GM21381 (cell line): ENCODE results near the gene GRAMD4.

Experiments used
- ATAC-seq: cut with Tn5 transposase; IDR thresholded peaks from one replicate; pipeline ENCODE4 v1.9.1; 2021; ENCODE audit warnings: mild to moderate bottlenecking, moderate library complexity; ENCODE audit not compliant: unreplicated experiment

GRAMD4 gene

DNA sequence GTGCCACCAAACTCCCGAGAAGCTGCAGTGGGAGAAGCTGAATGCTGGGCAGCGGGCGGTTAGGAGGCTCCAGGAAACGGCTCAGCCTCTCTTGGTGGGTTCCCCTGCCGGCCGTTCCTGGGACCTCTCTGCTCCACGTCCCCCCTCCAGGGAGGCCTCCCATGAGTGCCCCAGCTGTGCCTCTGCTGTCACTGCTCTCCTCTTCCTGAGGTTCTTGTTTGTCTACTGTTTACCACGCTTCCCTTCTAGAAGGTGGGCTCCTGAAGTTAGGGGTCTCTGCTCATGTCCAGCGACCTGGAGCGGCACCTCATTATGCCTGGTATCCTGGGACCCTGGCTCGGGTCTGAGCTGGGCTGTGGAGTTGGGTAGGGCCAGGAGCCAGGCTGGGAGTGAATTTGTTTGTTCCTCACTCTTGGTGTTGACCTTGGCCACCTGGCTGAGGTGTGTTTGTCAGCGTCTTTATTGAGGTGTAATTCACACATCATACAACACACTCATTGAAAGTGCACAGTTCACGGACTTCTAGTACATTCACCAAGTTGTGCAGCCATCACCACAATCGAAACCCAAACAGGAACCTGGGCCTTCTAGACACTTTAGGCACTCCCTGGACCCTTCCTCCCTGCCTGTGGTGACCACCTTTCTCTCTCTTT, 37.8 kb upstream of the GRAMD4 start:
- ATAC-seq: no peak

DNA sequence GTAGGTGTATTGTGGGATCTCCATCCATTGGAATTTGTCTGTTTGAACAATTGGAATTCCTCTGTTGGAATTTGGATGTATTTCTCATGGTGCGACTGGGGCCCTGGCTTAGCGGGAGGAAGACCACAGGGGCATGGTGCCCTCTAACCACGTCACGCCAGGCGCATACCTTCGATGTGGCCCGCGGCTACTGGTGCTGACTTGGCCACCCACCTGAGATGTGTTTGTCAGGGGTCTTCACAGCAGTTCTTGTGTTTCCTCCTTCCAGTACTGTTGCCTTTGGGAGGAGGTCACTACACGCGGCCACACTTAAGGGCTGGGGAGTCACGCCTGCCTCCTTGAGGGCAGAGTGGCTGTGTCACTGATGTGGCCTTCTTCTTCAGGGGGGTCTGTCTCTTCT, 36.6 kb upstream of the GRAMD4 start:
- ATAC-seq: no peak

DNA sequence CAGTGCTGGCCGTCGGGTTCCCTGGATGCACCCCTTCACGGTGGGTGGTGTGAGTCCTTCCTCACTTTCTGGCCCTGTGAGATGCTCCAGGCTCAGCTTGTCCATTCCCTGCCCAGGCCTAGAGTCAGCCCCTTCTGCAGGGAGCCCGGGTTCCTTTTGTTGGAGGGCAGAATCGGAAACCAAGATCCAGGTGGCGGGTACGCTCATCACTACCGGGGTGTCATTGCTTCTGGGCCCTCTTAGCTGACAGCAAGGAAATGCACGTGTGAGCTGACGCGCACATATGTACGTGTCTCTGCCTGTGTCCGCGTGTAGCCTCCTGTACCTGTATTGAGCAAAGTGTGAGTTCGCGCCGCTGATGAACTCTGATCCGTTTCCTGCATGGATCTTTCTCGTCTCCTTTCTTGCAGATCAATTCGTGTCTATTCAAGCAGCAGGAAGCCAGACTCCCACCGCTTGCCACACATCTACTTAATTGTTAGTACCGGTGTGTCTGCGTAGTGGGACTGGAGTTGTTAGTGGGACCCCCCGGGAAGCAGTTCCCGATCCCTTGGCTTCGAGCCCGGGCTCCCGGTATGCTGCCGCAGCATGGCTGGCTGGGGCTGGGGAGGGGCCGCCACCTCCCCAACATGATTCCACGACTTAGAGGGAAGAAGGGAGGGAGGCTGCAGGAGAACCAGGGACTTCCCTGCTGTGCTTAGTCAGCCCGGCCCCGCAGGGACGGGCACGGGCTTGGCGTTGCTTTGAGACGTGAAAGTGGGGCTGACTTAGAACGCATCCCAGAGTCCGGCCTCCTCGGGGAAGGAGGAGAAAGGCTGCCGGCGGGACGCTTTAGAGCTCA, 35.9 kb upstream of the GRAMD4 start:
- ATAC-seq: no peak

DNA sequence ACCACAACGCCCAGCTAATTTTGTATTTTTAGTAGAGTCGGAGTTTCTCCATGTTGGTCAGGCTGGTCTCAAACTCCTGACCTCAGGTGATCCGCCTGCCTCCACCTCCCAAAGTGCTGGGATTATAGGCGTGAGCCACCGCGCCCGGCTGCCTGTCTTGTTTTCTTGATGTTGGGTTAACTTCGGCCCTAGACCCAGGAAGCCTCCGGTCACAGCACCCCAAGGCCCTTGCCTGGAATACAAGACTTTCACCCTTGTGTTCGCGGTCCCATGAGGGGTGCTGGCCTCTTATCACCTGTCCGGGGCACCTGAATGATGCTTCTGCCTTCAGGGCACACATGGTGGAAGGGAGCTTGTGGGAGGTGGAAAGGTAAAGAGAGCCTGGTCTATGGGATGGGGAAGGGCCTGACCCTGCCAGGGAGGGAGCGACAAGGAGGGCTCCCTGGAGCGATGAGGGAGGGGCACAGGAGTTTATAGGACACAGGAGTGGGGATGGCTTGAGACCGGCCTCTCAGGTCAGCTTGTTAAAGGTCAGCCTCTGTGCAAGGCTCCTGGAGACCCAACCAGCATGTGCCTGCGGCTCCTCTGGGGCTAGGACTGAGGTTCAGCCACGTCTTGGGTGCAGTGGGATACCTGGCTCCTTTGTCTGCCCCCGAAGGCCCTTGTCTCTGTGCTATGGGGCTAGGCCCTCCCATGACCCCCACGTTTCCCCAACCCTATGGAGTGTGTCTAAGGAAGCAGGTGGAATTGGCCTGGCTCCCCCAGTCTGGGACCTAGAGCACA, 34.7 kb upstream of the GRAMD4 start:
- ATAC-seq: no peak

DNA sequence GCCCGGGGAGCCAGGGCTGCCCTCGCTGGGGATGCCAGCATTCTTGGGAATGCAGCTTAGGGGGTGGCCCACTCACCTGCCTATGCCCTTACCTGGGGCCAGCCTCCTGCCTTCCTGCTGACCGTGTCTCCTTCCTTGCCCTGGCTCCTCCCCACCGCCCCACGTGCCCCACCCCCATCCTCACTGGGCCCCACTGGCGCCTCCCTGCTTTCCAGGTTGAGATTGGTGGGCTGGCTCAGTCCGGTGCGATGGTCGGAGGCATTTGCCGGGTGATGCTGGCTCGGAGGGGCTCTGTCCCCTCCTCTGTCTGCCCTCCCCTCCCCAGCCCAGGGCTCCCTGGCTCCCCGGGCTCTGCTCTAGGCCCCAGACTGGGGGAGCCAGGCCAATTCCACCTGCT, 34.1 kb upstream of the GRAMD4 start:
- no peak for ATAC-seq

DNA sequence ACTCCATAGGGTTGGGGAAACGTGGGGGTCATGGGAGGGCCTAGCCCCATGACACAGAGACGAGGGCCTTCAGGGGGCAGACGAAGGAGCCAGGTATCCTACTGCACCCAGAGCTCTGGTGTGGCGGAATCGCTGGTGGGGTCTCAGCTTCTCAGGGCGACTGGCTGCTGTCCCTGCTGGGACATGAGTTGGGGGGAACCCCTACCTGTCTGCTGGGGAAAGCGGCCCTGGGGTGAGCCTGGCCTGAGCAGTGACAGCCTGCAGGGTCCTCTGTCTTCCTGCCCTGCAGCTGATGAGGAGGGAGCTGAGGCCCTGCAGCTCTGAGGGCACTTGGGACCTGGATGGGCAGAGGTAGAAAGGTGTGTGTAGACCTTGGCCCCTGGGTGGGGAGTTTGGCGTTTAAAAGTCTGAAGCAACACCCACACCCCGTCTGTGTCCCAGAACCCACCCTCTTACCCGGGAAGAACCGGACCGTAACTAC, 33.6 kb upstream of the GRAMD4 start:
- no peak for ATAC-seq

DNA sequence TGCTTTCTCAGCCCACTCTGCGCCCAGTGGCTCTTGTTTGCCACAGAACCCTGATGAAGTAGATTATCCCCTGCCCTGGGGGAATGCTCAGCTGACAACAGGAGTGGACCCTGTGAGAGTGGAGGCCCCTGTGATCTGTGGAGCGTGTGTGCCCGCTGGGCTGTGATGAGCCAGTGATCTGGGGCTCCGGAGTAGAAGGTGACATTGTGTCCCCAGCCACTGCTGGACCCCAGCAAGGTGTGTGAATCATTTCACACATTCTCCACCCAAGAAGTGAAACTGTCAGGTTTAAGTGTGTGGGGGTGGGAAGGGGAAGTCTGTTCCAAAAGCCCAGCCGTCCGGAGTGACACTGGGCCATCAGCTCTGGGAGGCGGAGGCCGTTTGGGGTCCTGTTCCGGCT, 33.1 kb upstream of the GRAMD4 start:
- ATAC-seq: peak; percentile 40

DNA sequence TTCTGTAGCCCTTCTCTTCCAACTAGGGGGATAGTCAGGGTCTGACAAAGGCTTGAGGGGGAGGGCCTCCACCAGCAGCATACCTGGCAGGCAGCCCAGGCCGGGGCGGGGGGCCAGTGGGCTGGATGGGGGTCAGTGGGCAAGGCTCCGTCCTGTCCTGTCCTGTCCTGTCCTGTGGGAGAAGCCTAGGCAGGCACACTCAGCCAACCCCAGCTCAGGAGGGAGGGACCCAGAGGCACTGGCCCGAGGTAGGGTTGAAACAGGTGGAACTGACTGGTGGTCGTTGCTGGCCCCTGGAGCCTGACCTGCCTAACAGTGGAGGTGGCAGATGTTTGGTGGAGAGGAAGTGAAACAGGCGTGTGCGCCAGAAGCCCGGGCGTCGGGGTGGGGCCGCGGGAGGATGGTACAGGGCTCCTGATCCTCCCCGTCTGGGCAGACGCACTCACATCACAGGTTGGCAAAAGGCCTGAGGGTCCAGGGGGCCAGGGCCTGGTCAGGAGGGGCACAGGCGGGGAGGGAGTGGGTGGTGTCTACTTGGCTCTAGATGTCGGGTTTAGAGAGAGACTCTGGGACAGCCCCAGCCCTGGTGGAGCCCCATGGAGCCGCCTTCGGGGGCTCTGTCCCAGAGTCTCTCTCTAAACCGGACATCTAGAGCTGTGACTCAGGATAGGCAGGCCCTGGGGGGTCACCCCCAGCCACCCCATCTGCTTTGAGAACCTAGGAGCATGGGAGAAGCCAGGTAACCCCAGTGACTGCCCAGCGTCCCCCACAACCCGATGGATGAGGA, 32.5 kb upstream of the GRAMD4 start:
- peak; percentile 54 for ATAC-seq

DNA sequence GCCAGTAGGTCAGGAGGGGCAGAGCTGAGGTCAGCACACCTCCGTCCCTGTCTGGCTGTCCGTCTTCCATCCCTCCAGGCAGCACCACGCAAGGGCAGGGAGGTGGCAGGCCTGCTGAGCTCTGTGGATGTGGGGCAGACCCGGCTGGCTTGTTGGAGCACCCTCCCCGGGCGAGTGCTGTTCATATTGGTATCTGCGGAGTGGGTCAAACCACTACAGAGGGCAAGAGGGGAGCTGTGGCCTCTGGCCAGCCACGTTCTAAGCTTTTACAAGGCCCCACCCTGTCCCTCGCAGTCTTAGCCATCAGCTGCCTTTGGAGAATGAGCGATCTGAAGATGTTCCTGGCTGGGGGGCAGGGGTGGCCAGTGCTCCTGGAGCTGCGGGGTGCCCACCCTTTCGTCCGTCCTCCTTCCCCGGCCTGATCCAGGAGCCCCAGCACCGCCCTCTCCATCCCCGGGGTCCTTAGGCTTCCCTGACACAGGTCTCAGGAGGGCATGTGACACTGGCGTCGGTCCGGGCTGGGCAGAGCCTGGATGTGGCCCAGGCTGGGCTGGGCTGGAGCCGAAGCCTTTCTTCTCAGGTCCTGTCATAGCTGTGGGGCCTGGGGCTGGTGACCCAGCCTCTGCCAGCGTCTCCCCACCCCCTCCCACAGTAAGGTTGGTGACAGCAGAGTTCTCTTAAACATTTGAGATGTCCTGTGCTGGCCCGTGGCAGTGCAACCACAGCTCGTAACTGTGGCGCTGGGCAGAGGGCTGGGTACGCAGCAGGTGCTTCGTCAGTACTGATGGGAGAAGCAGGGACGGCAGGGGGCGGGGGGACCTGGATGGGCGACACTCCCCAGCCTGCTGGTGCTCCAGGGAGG, 31.7 kb upstream of the GRAMD4 start:
- no peak for ATAC-seq

DNA sequence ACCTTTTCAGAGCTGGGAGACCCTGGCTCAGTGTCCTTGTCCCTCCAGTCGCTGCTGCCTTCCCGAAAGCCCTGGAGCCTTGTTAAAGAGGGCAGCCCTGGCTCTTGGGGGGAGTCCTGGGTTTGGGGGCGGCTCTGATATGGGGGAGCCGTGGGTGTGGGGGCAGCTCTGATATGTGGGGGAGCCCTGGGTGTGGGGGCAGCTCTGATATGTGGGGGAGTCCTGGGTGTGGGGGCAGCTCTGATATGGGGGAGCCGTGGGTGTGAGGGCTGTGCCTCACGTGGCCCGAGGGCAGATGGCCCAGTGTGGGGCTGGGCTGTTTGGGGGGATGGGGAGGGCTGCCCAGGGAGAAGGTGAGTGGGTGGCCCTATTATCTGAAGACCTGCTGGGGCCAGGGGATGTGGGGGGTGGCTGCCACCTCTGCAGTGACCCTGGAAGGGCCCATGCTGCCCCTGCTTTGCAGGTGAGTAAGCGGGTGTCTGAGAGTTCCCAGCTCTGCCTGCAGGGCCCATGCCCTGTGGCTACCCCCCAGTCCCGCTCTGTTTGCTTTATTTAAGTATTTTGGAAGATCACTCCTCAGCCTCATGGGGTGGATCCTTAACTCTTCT, 30.9 kb upstream of the GRAMD4 start:
- no peak for ATAC-seq

DNA sequence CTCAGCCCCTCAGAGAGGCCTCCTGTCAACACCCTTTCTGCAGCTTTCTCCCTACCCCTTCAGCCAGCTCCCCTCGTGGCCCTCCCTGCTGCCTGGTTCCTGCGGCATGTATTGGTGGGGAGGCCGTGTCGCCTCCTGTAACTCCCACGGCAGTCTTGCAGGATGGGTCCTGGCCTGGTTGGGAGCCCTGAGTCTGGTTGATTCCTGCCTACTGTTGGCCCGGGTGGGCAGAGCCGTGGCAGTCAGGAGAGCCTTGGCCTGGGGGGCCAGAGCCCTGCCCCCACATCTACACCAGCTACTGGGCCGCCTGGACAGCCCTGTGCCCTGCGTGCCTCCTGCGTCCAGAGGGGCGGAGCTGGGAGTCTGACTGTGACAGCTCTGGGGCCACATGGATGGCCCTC, 30.3 kb upstream of the GRAMD4 start:
- ATAC-seq: no peak

DNA sequence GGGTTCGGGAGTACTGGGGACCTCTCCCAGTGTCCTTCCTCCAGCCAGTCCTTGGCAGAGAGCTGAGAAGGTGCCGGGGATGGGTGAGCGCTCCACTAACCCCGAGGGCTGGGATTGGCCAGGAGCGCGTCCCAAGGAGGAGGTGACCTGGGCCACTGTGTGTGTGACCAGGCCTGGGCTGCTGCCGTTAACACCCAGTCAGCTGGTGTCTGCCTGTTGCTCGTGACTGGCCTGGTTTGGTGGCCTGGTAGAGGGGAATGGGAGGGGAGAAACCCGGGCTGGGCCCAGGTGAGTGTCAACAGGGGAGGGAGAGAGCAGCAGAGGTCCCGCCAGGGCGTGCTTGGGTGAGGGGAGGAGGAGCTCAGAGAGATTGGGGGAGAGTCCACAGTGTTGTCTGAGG, 29.9 kb upstream of the GRAMD4 start:
- no peak for ATAC-seq

DNA sequence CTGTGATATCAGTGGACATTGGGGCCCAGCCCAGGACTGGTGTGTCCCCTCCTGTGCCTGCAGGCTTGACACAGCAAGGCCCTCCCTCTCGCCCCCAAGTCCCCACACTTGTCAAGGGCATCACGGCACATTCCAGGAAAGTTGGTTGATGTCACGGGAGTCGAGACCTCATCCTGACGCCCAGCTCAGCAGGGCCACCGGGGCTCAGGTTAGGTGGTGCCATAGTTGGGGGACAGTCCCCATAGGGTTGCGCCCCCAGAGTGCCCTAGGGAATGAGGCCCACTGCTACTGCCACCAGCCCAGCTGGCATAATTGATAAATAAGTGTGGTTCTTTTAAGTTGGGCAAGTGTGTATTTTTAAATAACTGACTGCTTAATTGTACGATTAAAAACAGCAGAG, 28.3 kb upstream of the GRAMD4 start:
- ATAC-seq: no peak

DNA sequence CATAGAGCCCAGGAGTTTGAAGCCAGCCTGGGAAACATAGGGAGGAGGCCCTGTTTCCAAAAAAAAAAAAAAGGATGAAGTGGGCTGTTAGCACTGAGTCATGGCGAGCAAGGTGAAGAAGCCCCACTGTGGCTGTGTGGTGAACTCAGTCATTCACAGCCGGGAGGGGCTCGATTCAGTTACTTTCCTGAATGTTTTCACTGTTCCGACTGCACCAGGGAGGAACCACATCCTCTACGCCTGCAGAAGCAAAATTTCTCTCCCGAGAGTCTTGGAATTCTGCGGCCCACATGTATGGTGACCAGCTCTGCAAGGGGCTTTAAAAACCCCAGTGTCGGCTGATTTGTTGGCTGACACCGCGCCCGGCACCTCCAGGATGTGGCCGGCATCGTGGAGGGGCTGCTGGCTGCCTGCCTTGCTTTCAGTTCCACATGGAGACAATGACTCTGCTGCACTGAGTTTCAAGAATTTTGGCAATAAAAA, 27.8 kb upstream of the GRAMD4 start:
- peak; percentile 49 for ATAC-seq

DNA sequence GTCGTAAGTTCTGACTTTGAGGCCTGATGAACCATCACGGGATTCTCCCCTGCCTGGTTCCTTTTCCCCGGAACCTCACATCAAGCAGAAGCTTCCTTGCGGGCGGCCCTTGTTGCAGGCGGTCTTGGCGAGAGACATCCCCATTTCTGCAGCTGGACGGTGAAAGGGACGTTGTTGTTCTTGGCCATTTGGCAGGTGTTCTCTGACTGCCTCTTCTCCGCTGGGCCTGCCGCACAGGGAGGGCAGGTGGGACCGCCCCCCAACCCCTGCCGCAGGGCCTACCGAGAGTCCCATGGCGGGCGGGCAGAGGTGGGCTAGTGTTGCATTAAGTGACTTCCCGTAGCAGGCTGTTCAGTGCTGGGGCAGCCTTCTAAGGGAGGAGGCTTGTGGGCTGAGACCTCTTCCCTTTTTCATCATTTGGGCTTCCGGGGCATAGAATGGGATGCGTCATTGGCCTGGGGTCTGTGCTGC, 26.9 kb upstream of the GRAMD4 start:
- no peak for ATAC-seq

DNA sequence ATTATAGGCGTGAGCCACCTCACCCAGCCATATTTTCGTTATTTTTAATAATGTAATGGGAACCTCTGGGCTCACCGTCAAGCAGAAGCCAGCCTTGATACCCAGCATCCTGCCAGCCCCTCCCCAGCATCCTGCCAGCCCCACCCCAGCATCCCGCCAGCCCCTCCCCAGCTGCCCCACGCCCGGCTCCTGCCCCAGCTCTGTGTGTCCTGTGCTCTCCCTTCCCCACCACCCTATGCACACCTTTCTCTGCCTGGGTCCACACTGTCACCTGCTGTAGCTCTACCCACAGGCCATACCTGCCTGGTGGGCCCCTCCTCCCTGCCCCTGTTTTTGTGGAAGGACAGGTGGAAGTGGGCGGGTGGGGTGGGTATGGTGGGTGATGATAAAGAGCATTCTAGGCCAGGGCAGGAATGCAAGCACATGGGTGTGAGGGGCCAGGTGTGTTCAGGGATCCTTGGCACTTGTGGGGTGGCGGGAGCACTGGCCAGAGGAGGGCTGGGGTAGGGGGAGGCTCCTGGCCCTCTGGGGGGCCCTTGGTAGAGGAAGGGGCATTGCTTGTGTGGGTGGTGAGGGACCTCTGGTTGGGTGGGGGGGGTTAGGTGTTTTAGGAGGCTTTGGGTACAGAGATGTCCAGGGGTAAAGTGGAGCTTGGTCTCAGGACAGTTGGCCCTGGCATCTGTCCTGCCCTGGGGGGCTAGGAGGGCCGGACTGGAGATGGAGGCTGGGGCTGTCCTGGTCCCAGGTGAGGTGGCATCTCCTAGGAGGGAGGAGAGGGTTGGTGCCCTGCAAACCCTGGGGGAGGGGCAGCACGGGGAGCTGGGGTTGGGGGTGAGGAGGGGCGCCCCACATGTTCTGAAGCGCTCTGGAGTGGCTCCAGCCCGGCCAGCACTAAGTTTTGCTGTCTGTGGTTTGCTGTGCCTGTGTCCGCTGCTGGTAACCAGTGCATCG, 25.9 kb upstream of the GRAMD4 start:
- ATAC-seq: no peak

DNA sequence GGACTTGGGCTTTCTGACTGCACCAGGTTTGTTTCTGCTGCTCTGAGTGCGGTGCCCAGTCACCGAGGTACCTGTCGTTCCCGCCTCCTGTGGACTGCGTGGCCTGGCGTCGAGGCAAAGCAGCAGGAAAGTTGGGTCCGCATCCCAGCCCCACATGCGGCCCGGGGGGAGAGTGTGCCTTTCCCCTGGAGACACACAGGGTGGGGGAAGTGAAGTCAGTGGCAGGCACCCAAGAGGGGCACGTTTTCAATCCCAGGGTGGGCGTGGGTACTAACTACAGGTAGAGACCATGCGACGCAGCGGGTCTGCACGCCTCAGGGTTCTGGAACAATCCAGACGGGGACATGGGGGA, 25.3 kb upstream of the GRAMD4 start:
- no peak for ATAC-seq

DNA sequence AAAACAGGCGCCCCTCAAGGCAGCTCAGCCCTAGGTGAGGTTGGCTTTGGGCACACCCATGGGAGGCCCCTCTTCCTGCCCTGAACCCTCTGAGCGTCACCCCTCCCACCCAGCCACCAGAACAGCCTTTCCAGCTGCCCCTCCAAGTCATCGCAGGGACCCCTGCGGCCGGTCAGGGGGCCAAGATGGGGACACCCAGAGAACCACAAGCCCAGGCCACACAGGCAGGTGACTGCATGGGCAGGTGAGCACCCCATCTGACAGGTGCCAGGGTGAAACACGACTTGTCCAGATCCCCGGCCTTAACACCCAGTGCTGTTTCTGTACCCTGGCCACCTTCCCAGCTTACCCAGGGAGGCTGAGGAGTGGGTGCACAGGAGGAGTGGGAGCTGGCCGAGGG, 24.6 kb upstream of the GRAMD4 start:
- no peak for ATAC-seq
